K562 (cell line): ENCODE measurements around the gene NPAS1. TPM values are rescaled to one million over a fixed set of nuclear protein-coding genes. Genes with fewer than 3 reads are reported as not detected.

Source experiments
- ATAC-seq: fragments of 200-7000 bp; cut with Tn5 transposase; 3 replicates; pipeline ENCODE4 v1.9.1; 2020; ENCODE audit warnings: moderate library complexity
- BruUV-seq: library from RNA; stranded (reverse); fragments of 400-500 nt; replicated peaks from 2 replicates; lab custom pipeline; 2021; lab: Mats Ljungman, UMichigan
- CTCF ChIA-PET: fragments of 300-600 bp; formaldehyde crosslinking; extraction: SDS; loops from one replicate; lab custom pipeline; 2021; ENCODE audit warnings: low intra/inter-chr PET ratio; lab: Yijun Ruan, JAX
- POLR2A ChIA-PET: fragments of 300-600, 350-650 bp; sonication (Branson Sonifier 250); formaldehyde crosslinking; extraction: SDS; loops from one replicate; lab custom pipeline; 2021; ENCODE audit warnings: antibody characterized with exemption, inconsistent platforms; lab: Yijun Ruan, JAX
- DNase-seq, 4 experiments: peaks; one replicate each; pipeline versions ENCODE4 v3.0.0 to v3.0.0-alpha.2; 2011 to 2018; ENCODE audit warnings: low spot score in 3 of 4, mixed read lengths in 3 of 4; ENCODE audit errors: extremely low read depth in 1 of 4
- FAIRE-seq: peaks from 2 replicates; lab custom pipeline; 2011; peaks lifted over from hg19 to GRCh38; lab: Jason Lieb, UNC
- H2AFZ ChIP-seq: 2 replicates; pipeline ENCODE4 v1.6.0; 2011; ENCODE audit warnings: low read depth, low read length, control low read depth, inconsistent platforms
- H3K27ac ChIP-seq: fragments of 200-600 bp; 3 replicates; pipeline ENCODE4 v1.8.0; 2011; ENCODE audit warnings: low read depth, mild to moderate bottlenecking, control low read depth, inconsistent platforms, low read length, moderate library complexity, mixed read lengths; ENCODE audit errors: extremely low read depth
- H3K27me3 ChIP-seq, 2 experiments: fragments of 300-600 bp in 1 of 2; 2 replicates in 1 of 2; 3 replicates in 1 of 2; pipeline versions ENCODE4 v1.6.0 to v1.8.0; 2011; ENCODE audit warnings: inconsistent platforms in 2 of 2, low read length in 2 of 2, mild to moderate bottlenecking in 1 of 2, mixed read lengths in 1 of 2, moderate library complexity in 1 of 2; ENCODE audit not compliant: control insufficient read depth in 2 of 2, insufficient read depth in 2 of 2
- H3K36me3 ChIP-seq: fragments of 300-600 bp; 3 replicates; pipeline ENCODE4 v1.8.0; 2011; ENCODE audit warnings: mild to moderate bottlenecking, low read length, inconsistent platforms; ENCODE audit not compliant: control insufficient read depth, insufficient read depth
- H3K4me1 ChIP-seq, 2 experiments: fragments of 200-600 bp in 1 of 2; replicated peaks in 1 of 2; 2 replicates in 1 of 2; 3 replicates in 1 of 2; pipeline versions ENCODE4 v1.5.1 to v1.8.0; 2011; ENCODE audit warnings: inconsistent platforms in 2 of 2, low read length in 2 of 2, mild to moderate bottlenecking in 1 of 2, mixed read lengths in 1 of 2, moderate library complexity in 1 of 2; ENCODE audit not compliant: control insufficient read depth in 2 of 2, insufficient read depth in 2 of 2
- H3K4me2 ChIP-seq: 2 replicates; pipeline ENCODE4 v1.6.1; 2011; ENCODE audit warnings: low read length, control low read depth, inconsistent platforms, mixed read lengths; ENCODE audit not compliant: insufficient read depth
- H3K4me3 ChIP-seq: fragments of 200-600 bp; sonication (generic), shearing (Covaris generic); 2 replicates; pipeline ENCODE4 v1.5.1; 2016; ENCODE audit warnings: control low read depth, inconsistent platforms
- H3K79me2 ChIP-seq: fragments of 200-600 bp; 3 replicates; pipeline ENCODE4 v1.8.0; 2011; ENCODE audit warnings: low read length, inconsistent platforms; ENCODE audit not compliant: control insufficient read depth, insufficient read depth
- H3K9ac ChIP-seq, 2 experiments: 2 replicates each; pipeline versions ENCODE4 v1.6.0 to v1.6.1; 2011; ENCODE audit warnings: low read depth in 2 of 2, low read length in 2 of 2, control low read depth in 1 of 2, inconsistent platforms in 1 of 2, mild to moderate bottlenecking in 1 of 2, mixed read lengths in 1 of 2; ENCODE audit not compliant: insufficient read depth in 1 of 2
- H3K9me1 ChIP-seq: one replicate; pipeline ENCODE4 v1.6.0; 2011; ENCODE audit warnings: inconsistent platforms, mild to moderate bottlenecking, low read length, moderate library complexity; ENCODE audit not compliant: control insufficient read depth, insufficient read depth
- H3K9me3 ChIP-seq: replicated peaks from 2 replicates; pipeline ENCODE4 v1.5.1; 2011; ENCODE audit warnings: low read depth, low read length, inconsistent platforms; ENCODE audit not compliant: control insufficient read depth, insufficient read depth
- H4K20me1 ChIP-seq: replicated peaks from 2 replicates; pipeline ENCODE4 v1.6.1; 2011; ENCODE audit warnings: low read length, inconsistent platforms, mixed read lengths; ENCODE audit not compliant: control insufficient read depth, insufficient read depth
- POLR2A ChIP-seq: fragments of 450-650 bp; conservative IDR thresholded peaks from 2 replicates; pipeline ENCODE4 v1.6.1; 2016
- POLR2G ChIP-seq: fragments of 200-400 bp; formaldehyde crosslinking; IDR thresholded peaks from 2 replicates; pipeline ENCODE4 v1.6.1; 2017; ENCODE audit warnings: low read depth, mild to moderate bottlenecking, antibody characterized with exemption, low read length, moderate library complexity
- RBBP5 ChIP-seq: fragments of 200-600 bp; sonication (generic); IDR thresholded peaks from 2 replicates; pipeline ENCODE4 v1.6.1; 2012; ENCODE audit warnings: borderline replicate concordance, mild to moderate bottlenecking, low read length, control low read depth, inconsistent platforms; ENCODE audit not compliant: insufficient read depth, poor library complexity, severe bottlenecking
- RBM22 ChIP-seq: fragments of 200-400 bp; formaldehyde crosslinking; IDR thresholded peaks from 2 replicates; pipeline ENCODE4 v1.6.1; 2018; ENCODE audit warnings: low read length, low read depth; ENCODE audit not compliant: poor library complexity, severe bottlenecking
- ZNF140 ChIP-seq: fragments of 250-450 bp; sonication (Bioruptor Pico); IDR thresholded peaks from 2 replicates; pipeline ENCODE4 v1.8.0; 2021; ENCODE audit warnings: moderate library complexity, mild to moderate bottlenecking, inconsistent platforms
- ZNF507 ChIP-seq: conservative IDR thresholded peaks from 2 replicates; pipeline ENCODE4 v1.6.1; 2017; ENCODE audit warnings: missing genetic modification characterization, missing compliant biosample characterization
- WGBS: fragments of 100-300 bp; shearing (Covaris generic); methylation state at CpG from one replicate; pipeline ENCODE4 v1.1.6; 2016; ENCODE audit warnings: low coverage, mixed read lengths; ENCODE audit not compliant: insufficient coverage; ENCODE audit errors: missing lambda C conversion rate; 5-methylcytosine and 5-hydroxymethylcytosine counted together
- in situ Hi-C: fragments of 300-500 bp; cut with MboI; formaldehyde crosslinking; loops from 4 replicates; pipeline ENCODE4 v1.15.0; 2018; ENCODE audit warnings: inconsistent platforms, mixed read lengths
- intact Hi-C: fragments of 100-400 bp; cut with micrococcal nuclease; formaldehyde crosslinking; loops from 2 replicates; pipeline ENCODE4 v1.14.2; 2022
- polyA plus RNA-seq, 8 experiments: library from polyadenylated mRNA; depleted of rRNA in 4 of 8; stranded (reverse) in 5 of 8; unstranded in 3 of 8; fragments of >200 nt; fragmentation: Nextera tagmentation in 2 of 8; fragmentation: Illumina TruSeq in 1 of 8; extraction: Ambion mirVana in 2 of 8; extraction: Trizol in 1 of 8; gene quantifications; 2 replicates each; pipeline versions ENCODE4 v1.2.1 to v1.2.3, GENCODE V29; 2011 to 2014; ENCODE audit warnings: inconsistent platforms in 1 of 8, missing spikeins in 1 of 8
- total RNA-seq, 7 experiments: library from RNA; depleted of rRNA in 6 of 7; stranded (reverse); fragments of >200 nt in 6 of 7; fragmentation: Illumina TruSeq in 2 of 7; extraction: Trizol in 2 of 7; gene quantifications; 2 replicates each; pipeline versions ENCODE4 v1.2.1 to v1.2.3, GENCODE V29; 2011 to 2021; ENCODE audit warnings: low replicate concordance in 1 of 7
- TF ChIP-seq, protein P1 (sequence below): fragments of 250-450 bp; sonication (Bioruptor Pico); IDR thresholded peaks from 2 replicates; pipeline ENCODE4 v1.8.0; 2022; ENCODE audit warnings: moderate library complexity, mild to moderate bottlenecking, inconsistent platforms
- TF ChIP-seq, protein P2 (sequence below): IDR thresholded peaks from 2 replicates; pipeline ENCODE4 v1.6.1; 2011; ENCODE audit warnings: borderline replicate concordance, low read depth, mild to moderate bottlenecking, moderate library complexity, low read length; ENCODE audit not compliant: insufficient read depth, poor library complexity, severe bottlenecking

NPAS1 gene
- total and polyA plus RNA-seq, 9 of the 15 experiments (the other 6 are each of a cell fraction or from before 2014, with no cell fraction given) = 0.58 to 5.3 (median 2.0) TPM; not detected in 2

DNA sequence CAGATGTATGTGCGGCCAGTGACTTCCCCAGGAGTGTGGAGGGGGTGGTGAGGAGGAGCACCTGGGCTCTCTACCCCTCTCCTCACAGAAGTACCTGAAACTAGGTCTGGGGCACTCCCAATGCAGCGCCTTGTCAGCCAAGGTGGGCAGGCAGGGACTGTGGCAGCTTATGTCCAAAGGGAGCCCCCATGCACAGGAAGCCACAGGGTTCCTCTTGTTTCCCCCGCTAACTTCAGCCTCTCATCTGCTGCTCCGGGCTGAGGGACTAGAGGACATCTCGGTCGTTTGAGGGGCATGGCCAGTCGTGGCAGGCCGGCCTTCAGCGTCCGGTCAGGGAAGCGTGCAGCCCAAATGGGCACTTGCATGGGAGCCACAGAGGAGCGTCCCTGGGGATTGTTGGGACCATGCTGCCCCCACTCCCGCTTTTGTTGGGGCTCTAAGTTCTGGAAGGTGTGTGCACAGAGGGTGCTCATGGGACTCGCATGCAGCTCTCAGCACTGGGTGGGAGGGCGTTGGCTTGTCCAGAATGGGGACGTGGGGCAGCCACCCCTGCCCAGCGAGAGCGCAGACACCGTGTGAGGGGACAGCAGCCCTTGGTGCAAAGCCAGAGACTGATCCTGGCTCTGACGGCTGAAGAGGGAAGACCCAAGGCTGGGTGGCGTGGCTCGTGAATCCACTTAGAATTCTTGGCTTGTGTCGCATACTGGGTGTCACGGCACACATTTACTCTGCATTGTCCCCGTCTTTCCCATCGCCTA is 16.6 kb upstream of the NPAS1 start:
- no peak for FAIRE-seq
- DNase-seq = no peak
- H3K36me3 ChIP-seq = peaks cover 20% of the 10 kb centered on the region; the same call in 2 of the 3 replicates
- intact Hi-C loops = no loop called here
- H3K27ac ChIP-seq = no peak overlapping the region
- TF ChIP-seq RBM22 = peak; percentile 59
- TF ChIP-seq, protein P1, sequence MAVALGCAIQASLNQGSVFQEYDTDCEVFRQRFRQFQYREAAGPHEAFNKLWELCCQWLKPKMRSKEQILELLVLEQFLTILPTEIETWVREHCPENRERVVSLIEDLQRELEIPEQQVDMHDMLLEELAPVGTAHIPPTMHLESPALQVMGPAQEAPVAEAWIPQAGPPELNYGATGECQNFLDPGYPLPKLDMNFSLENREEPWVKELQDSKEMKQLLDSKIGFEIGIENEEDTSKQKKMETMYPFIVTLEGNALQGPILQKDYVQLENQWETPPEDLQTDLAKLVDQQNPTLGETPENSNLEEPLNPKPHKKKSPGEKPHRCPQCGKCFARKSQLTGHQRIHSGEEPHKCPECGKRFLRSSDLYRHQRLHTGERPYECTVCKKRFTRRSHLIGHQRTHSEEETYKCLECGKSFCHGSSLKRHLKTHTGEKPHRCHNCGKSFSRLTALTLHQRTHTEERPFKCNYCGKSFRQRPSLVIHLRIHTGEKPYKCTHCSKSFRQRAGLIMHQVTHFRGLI = no peak
- no peak for TF ChIP-seq RBBP5
- TF ChIP-seq ZNF507 (tag) = no peak
- no peak for TF ChIP-seq ZNF140 (CRISPR knock-in tag)
- TF ChIP-seq, protein P2, sequence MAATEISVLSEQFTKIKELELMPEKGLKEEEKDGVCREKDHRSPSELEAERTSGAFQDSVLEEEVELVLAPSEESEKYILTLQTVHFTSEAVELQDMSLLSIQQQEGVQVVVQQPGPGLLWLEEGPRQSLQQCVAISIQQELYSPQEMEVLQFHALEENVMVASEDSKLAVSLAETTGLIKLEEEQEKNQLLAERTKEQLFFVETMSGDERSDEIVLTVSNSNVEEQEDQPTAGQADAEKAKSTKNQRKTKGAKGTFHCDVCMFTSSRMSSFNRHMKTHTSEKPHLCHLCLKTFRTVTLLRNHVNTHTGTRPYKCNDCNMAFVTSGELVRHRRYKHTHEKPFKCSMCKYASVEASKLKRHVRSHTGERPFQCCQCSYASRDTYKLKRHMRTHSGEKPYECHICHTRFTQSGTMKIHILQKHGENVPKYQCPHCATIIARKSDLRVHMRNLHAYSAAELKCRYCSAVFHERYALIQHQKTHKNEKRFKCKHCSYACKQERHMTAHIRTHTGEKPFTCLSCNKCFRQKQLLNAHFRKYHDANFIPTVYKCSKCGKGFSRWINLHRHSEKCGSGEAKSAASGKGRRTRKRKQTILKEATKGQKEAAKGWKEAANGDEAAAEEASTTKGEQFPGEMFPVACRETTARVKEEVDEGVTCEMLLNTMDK = no peak
- TF ChIP-seq POLR2A = 0 out of 2 replicates have a peak, but pooled peaks have one; percentile 18
- TF ChIP-seq POLR2G = peak; percentile 72
- no peaks in the 10 kb centered on the region for H4K20me1 ChIP-seq
- no peak overlapping the region for H3K4me3 ChIP-seq
- H3K9me1 ChIP-seq = no peaks in the 10 kb centered on the region
- ChIA-PET POLR2A (interaction anchor here (0.6 to 1.3 kb wide), 3 partner anchors 10 to 141 kb away, joined by 3 to 4 read pairs (median 3); no protein-coding TSS in a partner anchor), CTCF (interaction anchor here (0.7 kb wide), 1 partner anchor 177 kb away, joined by 3 read pairs; no protein-coding TSS in a partner anchor)
- H3K4me2 ChIP-seq = no peak overlapping the region
- ATAC-seq = peak; percentile 7; the same call in 1 of the 3 replicates
- H3K4me1 ChIP-seq = peaks cover 5 to 28% of the 10 kb centered on the region in 2 experiments
- H3K9ac ChIP-seq = peak overlapping the region in 1 of 2 experiments; percentile 14; a peak in 2 of 4 replicates
- H3K79me2 ChIP-seq = no peaks in the 10 kb centered on the region
- in situ Hi-C loops = no loop called here
- H2AFZ ChIP-seq = no peak overlapping the region
- no peaks in the 10 kb centered on the region for H3K9me3 ChIP-seq
- WGBS = 80% methylated on average over 22 of the region's 26 CpGs
- H3K27me3 ChIP-seq = no peaks in the 10 kb centered on the region
- no TSS peak for BruUV-seq
